A673 (cell line): ENCODE results near the gene CAPZB.

Experiments
- EZH2 ChIP-seq: fragments of 200-600 bp; sonication (generic); IDR thresholded peaks from 2 replicates; pipeline ENCODE4 v1.6.1; 2017; ENCODE audit warnings: borderline replicate concordance, low read depth, mild to moderate bottlenecking, mixed read lengths, antibody characterized with exemption, low read length; ENCODE audit not compliant: poor library complexity, severe bottlenecking
- TF ChIP-seq, protein P1 (sequence below): fragments of 300-800, 200-600 bp; sonication (generic); conservative IDR thresholded peaks from 2 replicates; pipeline ENCODE4 v1.5.1; 2017; ENCODE audit warnings: low read depth, mild to moderate bottlenecking, antibody characterized with exemption, low read length, moderate library complexity, mixed read lengths

DNA sequence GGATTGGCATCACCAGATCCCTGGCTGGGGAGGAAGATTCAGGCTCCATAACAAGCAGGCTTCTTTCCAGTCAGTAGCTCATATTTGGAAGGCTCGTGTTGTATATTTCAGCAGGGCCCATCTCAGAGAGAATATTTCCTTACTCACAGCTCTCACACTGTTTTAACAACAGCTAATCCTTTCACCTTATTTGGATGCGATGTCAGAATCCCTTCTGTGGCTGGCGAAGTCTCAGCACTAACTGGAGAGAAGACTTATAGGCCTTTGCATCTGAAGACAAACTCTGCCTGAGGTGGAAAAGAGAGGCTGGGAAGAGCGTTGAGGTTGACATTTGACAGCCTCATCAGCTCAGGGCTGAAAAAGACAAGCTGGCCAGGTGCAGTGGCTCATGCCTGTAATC lies 47.2 kb upstream of the CAPZB start:
- TF ChIP-seq, protein P1, sequence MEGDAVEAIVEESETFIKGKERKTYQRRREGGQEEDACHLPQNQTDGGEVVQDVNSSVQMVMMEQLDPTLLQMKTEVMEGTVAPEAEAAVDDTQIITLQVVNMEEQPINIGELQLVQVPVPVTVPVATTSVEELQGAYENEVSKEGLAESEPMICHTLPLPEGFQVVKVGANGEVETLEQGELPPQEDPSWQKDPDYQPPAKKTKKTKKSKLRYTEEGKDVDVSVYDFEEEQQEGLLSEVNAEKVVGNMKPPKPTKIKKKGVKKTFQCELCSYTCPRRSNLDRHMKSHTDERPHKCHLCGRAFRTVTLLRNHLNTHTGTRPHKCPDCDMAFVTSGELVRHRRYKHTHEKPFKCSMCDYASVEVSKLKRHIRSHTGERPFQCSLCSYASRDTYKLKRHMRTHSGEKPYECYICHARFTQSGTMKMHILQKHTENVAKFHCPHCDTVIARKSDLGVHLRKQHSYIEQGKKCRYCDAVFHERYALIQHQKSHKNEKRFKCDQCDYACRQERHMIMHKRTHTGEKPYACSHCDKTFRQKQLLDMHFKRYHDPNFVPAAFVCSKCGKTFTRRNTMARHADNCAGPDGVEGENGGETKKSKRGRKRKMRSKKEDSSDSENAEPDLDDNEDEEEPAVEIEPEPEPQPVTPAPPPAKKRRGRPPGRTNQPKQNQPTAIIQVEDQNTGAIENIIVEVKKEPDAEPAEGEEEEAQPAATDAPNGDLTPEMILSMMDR, result no peak
- no peak for TF ChIP-seq EZH2
